SU-DHL-6 (cell line): Measurements from ENCODE around the gene SIAH2.

ENCODE experiments used
- H2AFZ ChIP-seq: fragments of 200-600 bp; sonication (generic); 2 replicates; pipeline ENCODE4 v1.6.1; 2014; ENCODE audit warnings: low read depth, mild to moderate bottlenecking, moderate library complexity, mixed read lengths, antibody characterized with exemption, low read length; ENCODE audit not compliant: severe bottlenecking
- H3F3A ChIP-seq: fragments of 200-600 bp; shearing (Covaris generic); 2 replicates; pipeline ENCODE4 v1.6.0; 2016; ENCODE audit warnings: antibody characterized with exemption, mild to moderate bottlenecking; ENCODE audit not compliant: insufficient read depth
- H3K27ac ChIP-seq: fragments of 200-600 bp; sonication (generic); 2 replicates; pipeline ENCODE4 v1.5.1; 2016; ENCODE audit warnings: low read depth, mild to moderate bottlenecking, low read length, moderate library complexity, mixed read lengths
- H3K27me3 ChIP-seq: fragments of 200-600 bp; sonication (generic), shearing (Covaris generic); 2 replicates; pipeline ENCODE4 v1.6.0; 2014; ENCODE audit warnings: mild to moderate bottlenecking, low read length
- H3K36me3 ChIP-seq: fragments of 200-600 bp; sonication (generic); 2 replicates; pipeline ENCODE4 v1.6.1; 2014; ENCODE audit warnings: mild to moderate bottlenecking, low read length, mixed read lengths
- H3K4me2 ChIP-seq: fragments of 300-600, 200-600 bp; shearing (Covaris generic), sonication (generic); 2 replicates; pipeline ENCODE4 v1.6.0; 2014; ENCODE audit warnings: low read length, low read depth, mild to moderate bottlenecking; ENCODE audit not compliant: poor library complexity, severe bottlenecking
- H3K4me3 ChIP-seq: fragments of 200-600 bp; sonication (generic); 2 replicates; pipeline ENCODE4 v1.5.1; 2014; ENCODE audit warnings: antibody characterized with exemption, low read length, mild to moderate bottlenecking, mixed read lengths; ENCODE audit not compliant: insufficient read depth, poor library complexity, severe bottlenecking
- H3K79me2 ChIP-seq: fragments of 200-600 bp; sonication (generic); 2 replicates; pipeline ENCODE4 v1.6.1; 2014; ENCODE audit warnings: mild to moderate bottlenecking, low read length, moderate library complexity; ENCODE audit not compliant: insufficient read depth
- H3K9ac ChIP-seq: fragments of 200-600 bp; sonication (generic); 2 replicates; pipeline ENCODE4 v1.7.0; 2014; ENCODE audit warnings: mild to moderate bottlenecking, low read length
- H3K9me2 ChIP-seq: fragments of 200-600 bp; sonication (generic); replicated peaks from 2 replicates; pipeline ENCODE4 v1.6.1; 2014; ENCODE audit warnings: low read length; ENCODE audit not compliant: insufficient read depth
- H3K9me3 ChIP-seq: fragments of 200-600 bp; sonication (generic); 2 replicates; pipeline ENCODE4 v1.6.1; 2014; ENCODE audit warnings: low read length, mixed read lengths; ENCODE audit not compliant: insufficient read depth
- H4K20me1 ChIP-seq: fragments of 200-600 bp; sonication (generic); 2 replicates; pipeline ENCODE4 v1.6.1; 2014; ENCODE audit warnings: low read depth, mild to moderate bottlenecking, antibody characterized with exemption, low read length, moderate library complexity, mixed read lengths
- CTCF ChIP-seq: fragments of 200-600 bp; sonication (generic); IDR thresholded peaks from one replicate; pipeline ENCODE4 v1.5.1; 2017; ENCODE audit warnings: antibody characterized with exemption, mild to moderate bottlenecking, low read length, moderate library complexity; ENCODE audit not compliant: insufficient read depth, poor library complexity, severe bottlenecking
- EZH2phosphoT487 ChIP-seq: fragments of 200-600 bp; sonication (generic), shearing (Covaris generic); conservative IDR thresholded peaks from 2 replicates; pipeline ENCODE4 v1.6.1; 2018; ENCODE audit warnings: mild to moderate bottlenecking, antibody characterized with exemption, low read length, moderate library complexity, mixed read lengths

Gene SIAH2

GRCh38 chr3:150763122-150763840, at the start of gene SIAH2:
Gene SIAH2, minus strand, starts transcription at chr3:150763169. Its CDS starts 320 bp downstream, at chr3:150762849.
- Histone ChIP-seq H3K9me2 (no peaks in the 10 kb centered on the region), H3K79me2 (peaks cover 37% of the 10 kb centered on the region), H3K9me3 (no peaks in the 10 kb centered on the region), H3K27me3 (no peaks in the 10 kb centered on the region), H4K20me1 (peaks cover 11% of the 10 kb centered on the region; the same call in 1 of the 2 replicates), H3K4me3 (peak within 1 kb of the TSS; percentile 90), H3K4me2 (peak within 1 kb of the TSS; percentile 91), H3K9ac (peak within 1 kb of the TSS; percentile 74), H2AFZ (peak within 1 kb of the TSS; percentile 22), H3F3A (peaks cover 45% of the 10 kb centered on the region), H3K36me3 (no peaks in the 10 kb centered on the region), H3K27ac (peak within 1 kb of the TSS; percentile 96)
- TF ChIP-seq EZH2phosphoT487 = no peak
- no peak for TF ChIP-seq CTCF

- TF ChIP-seq CTCF = no peak
- no peak for TF ChIP-seq EZH2phosphoT487
- no peaks in the 10 kb centered on the region for H3K27me3 ChIP-seq
- no peaks in the 10 kb centered on the region for H3K36me3 ChIP-seq
- no peak overlapping the region for H3K4me3 ChIP-seq
- no peaks in the 10 kb centered on the region for H3F3A ChIP-seq
- H3K9ac ChIP-seq = no peak overlapping the region
- H3K9me3 ChIP-seq = no peaks in the 10 kb centered on the region
- H3K4me2 ChIP-seq = no peak overlapping the region
- H3K9me2 ChIP-seq = no peaks in the 10 kb centered on the region
- H3K79me2 ChIP-seq = no peaks in the 10 kb centered on the region
- H2AFZ ChIP-seq = no peak overlapping the region
- no peaks in the 10 kb centered on the region for H4K20me1 ChIP-seq
- no peak overlapping the region for H3K27ac ChIP-seq
These were observed 49.0 kb upstream of the SIAH2 start for GRCh38 chr3:150811984-150812383.

GRCh38 chr3:150810641-150811040, 47.7 kb upstream of the SIAH2 start:
- no peak overlapping the region for H3K4me2 ChIP-seq
- H3K4me3 ChIP-seq = no peak overlapping the region
- H3K27me3 ChIP-seq = no peaks in the 10 kb centered on the region
- H3K9me3 ChIP-seq = no peaks in the 10 kb centered on the region
- H3K79me2 ChIP-seq = no peaks in the 10 kb centered on the region
- no peaks in the 10 kb centered on the region for H3K9me2 ChIP-seq
- H3F3A ChIP-seq = no peaks in the 10 kb centered on the region
- H4K20me1 ChIP-seq = no peaks in the 10 kb centered on the region
- no peak overlapping the region for H3K27ac ChIP-seq
- H2AFZ ChIP-seq = no peak overlapping the region
- TF ChIP-seq CTCF = no peak
- H3K36me3 ChIP-seq = no peaks in the 10 kb centered on the region
- H3K9ac ChIP-seq = no peak overlapping the region
